ENCODE results near the gene FCMR.

GRCh38 chr1:206899717-206900116 lies 22.0 kb downstream of the FCMR start:
- TF ChIP-seq POLR2A (IDR thresholded peaks at IDR 0.05) (peak in 1 of 3 donors; percentile 16), CTCF (IDR thresholded peaks at IDR 0.05 in 8 of 11, conservative IDR thresholded peaks at IDR 0.05 in 3 of 11) (no peak)
